GM19351 (cell line): ENCODE data around the gene COL4A5.

ENCODE experiments used
- ATAC-seq: cut with Tn5 transposase; IDR thresholded peaks from one replicate; pipeline ENCODE4 v1.9.1; 2021; ENCODE audit warnings: mild to moderate bottlenecking, moderate library complexity; ENCODE audit not compliant: unreplicated experiment

The COL4A5 gene

GRCh38 chrX:108736509-108737479, 297.2 kb downstream of the COL4A5 start, which contains the start of gene IRS4:
Gene IRS4 (minus strand): TSS chrX:108736563.
- ATAC-seq: no peak

DNA sequence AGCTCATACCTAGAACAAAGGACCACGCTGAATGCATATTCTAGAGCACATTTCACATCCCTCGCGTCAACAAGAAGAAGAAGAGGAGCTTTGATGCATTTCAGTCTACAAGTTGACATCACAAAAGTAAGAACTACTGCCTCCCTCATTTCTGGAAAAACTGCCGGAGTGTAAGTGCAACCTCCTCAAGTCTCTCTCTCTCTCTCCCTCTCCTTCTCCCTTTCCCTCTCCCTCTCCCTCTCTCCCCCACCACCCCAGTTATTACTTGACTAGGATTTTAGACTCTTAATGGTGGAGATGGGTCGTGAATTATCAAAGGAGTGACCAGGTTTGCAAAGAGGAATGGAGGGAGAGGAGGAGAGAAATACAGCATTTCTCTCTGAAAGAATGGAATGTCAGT, 298.1 kb downstream of the COL4A5 start:
- no peak for ATAC-seq

GRCh38 chrX:108740299-108740774, 300.7 kb downstream of the COL4A5 start:
- no peak for ATAC-seq
